ENCODE results near the gene AGBL3. TPM values are rescaled to one million over a fixed set of nuclear protein-coding genes. Genes with fewer than 3 reads are reported as not detected.
"Not testable (repeated sequence)": the region's sequence is repeated elsewhere in the genome, so short reads cannot be mapped to it uniquely, and the experiment has no call there.

AGBL3 gene
- total RNA-seq, 4 donors from 2014 or later: 0.35 to 3.6 (median 0.55) TPM

DNA sequence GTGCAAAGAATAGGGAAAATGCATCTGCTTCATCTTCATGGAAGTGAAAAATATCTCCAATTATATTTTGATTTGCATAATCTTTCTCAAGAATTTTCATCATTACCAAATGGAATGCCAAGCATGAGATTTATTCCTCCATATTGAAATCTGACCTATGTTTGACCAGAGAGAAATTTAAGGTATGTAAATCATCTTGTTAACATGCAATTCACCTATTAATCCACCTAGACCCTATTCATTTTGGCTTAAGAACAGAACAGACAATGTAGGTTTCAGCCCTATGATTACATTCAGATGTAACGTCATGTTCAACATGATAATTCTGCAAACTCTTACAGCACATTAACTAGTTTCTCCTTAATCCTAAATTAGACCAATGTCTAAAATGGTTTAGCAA lies 130.8 kb downstream of the AGBL3 start:
- no peaks in the 10 kb centered on the region for H3K36me3 ChIP-seq
- H3K9me3 ChIP-seq: no peaks in the 10 kb centered on the region
- no peaks in the 10 kb centered on the region for H3K27me3 ChIP-seq
- TF ChIP-seq, protein P1, sequence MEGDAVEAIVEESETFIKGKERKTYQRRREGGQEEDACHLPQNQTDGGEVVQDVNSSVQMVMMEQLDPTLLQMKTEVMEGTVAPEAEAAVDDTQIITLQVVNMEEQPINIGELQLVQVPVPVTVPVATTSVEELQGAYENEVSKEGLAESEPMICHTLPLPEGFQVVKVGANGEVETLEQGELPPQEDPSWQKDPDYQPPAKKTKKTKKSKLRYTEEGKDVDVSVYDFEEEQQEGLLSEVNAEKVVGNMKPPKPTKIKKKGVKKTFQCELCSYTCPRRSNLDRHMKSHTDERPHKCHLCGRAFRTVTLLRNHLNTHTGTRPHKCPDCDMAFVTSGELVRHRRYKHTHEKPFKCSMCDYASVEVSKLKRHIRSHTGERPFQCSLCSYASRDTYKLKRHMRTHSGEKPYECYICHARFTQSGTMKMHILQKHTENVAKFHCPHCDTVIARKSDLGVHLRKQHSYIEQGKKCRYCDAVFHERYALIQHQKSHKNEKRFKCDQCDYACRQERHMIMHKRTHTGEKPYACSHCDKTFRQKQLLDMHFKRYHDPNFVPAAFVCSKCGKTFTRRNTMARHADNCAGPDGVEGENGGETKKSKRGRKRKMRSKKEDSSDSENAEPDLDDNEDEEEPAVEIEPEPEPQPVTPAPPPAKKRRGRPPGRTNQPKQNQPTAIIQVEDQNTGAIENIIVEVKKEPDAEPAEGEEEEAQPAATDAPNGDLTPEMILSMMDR (IDR thresholded peaks at IDR 0.05): no peak
- no peak for TF ChIP-seq POLR2A (IDR thresholded peaks at IDR 0.05)
- intact Hi-C loops (cut with DNase I): no loop called here
- DNase-seq: no peak
- no peaks in the 10 kb centered on the region for H3K4me1 ChIP-seq
- H3K4me3 ChIP-seq: no peak overlapping the region
- WGBS, 2 donors: 93 to 100% methylated on average over 1 of the region's 1 CpG
- H3K27ac ChIP-seq: no peak overlapping the region

DNA sequence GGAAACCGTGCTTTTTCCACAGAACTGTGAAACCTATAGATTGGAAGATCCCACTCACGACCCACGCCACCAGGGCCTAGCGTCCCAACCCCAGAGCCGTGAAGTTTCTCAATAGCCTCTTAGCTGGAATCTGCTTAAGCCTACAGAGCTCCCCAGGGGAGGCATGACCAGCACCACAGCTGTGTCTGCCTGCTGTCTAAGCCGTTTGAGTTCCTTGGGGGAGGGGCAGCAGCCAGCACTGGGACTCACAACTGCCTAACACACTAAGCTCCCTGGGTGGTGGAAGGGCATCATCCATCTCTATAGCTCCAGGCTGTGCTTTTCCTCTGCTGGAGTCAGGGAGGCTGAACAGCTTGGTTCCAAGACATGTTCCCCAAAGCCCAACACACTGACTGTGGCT lies 135.6 kb downstream of the AGBL3 start:
- Histone ChIP-seq H3K4me1 (no peaks in the 10 kb centered on the region), H3K9me3 (no peaks in the 10 kb centered on the region), H3K36me3 (no peaks in the 10 kb centered on the region), H3K4me3 (no peak overlapping the region), H3K27me3 (no peaks in the 10 kb centered on the region), H3K27ac (no peak overlapping the region)
- TF ChIP-seq, protein P1 (IDR thresholded peaks at IDR 0.05): no peak
- TF ChIP-seq POLR2A (IDR thresholded peaks at IDR 0.05): no peak
- WGBS, 2 donors: 64 to 86% methylated on average over 3 to 5 of the region's 6 CpGs
- intact Hi-C loops (cut with DNase I): no loop called here
- DNase-seq: no peak

DNA sequence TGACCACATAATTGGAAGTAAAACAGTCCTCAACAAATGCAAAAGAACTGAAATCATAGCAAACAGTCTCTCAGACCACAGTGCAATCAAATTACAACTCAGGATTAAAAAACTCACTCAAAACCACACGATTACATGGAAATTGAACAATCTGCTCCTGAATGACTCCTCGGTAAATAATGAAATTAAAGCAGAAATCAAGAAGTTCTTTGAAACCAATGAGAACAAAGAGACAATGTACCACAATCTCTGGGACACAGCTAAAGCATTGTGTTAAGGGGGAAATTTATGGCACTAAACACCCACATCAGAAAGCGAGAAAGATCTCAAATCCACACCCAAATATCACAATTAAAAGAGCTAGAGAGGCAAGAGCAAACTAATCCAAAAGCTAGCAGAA lies 138.3 kb downstream of the AGBL3 start:
- intact Hi-C loops (cut with DNase I); DNase-seq; H3K27ac ChIP-seq; H3K9me3 ChIP-seq; H3K4me3 ChIP-seq; H3K27me3 ChIP-seq; H3K36me3 ChIP-seq; H3K4me1 ChIP-seq: not testable (repeated sequence)
- 71 to 75% methylated on average over 3 of the region's 3 CpGs for WGBS, 2 donors

DNA sequence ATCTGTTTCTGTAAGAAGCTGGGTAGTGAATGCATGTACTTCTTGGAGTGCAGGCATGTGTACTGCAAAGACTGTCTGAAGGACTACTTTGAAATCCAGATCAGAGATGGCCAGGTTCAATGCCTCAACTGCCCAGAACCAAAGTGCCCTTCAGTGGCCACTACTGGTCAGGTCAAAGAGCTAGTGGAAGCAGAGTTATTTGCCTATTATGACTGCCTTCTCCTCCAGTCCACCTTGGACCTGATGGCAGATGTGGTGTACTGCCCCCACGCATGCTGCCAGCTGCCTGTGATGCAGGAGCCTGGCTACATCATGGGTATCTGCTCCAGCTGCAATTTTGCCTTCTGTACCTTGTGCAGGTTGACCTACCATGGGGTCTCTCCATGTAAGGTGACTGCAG lies 142.6 kb downstream of the AGBL3 start:
- no peak overlapping the region for H3K27ac ChIP-seq
- TF ChIP-seq, protein P1 (IDR thresholded peaks at IDR 0.05): no peak
- TF ChIP-seq POLR2A (IDR thresholded peaks at IDR 0.05): no peak
- no peaks in the 10 kb centered on the region for H3K4me1 ChIP-seq
- H3K27me3 ChIP-seq: no peaks in the 10 kb centered on the region
- no peaks in the 10 kb centered on the region for H3K36me3 ChIP-seq
- H3K9me3 ChIP-seq: peaks cover 0 to 4% (median 4%) of the 10 kb centered on the region in 3 donors
- no peak overlapping the region for H3K4me3 ChIP-seq
- no peak for DNase-seq
- 100% methylated on average over 1 of the region's 1 CpG for WGBS, 2 donors
- intact Hi-C loops (cut with DNase I): no loop called here

DNA sequence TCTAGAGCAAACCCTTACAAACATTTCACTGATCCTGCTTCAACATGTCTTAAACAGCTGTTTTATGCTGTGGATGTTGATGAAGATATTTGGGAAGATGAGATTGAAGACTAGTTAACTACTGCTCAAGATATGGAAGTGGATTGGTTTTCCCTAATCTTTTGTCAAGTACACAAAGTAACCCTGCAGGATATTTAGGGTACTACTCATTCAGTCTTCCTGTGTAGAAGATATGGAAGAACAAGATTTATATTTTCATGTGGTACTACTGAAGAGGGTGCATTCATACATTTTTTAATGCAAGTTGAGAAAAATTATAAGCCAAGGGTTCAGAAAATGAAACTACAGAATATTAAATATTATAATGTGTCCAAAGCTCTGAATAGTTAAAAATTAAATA lies 143.3 kb downstream of the AGBL3 start:
- Histone ChIP-seq H3K4me1 (no peaks in the 10 kb centered on the region), H3K27ac (no peak overlapping the region), H3K27me3 (no peaks in the 10 kb centered on the region), H3K4me3 (no peak overlapping the region), H3K36me3 (no peaks in the 10 kb centered on the region), H3K9me3 (peaks cover 0 to 4% (median 4%) of the 10 kb centered on the region in 3 donors)
- intact Hi-C loops (cut with DNase I): no loop called here
- no peak for DNase-seq
- TF ChIP-seq POLR2A (IDR thresholded peaks at IDR 0.05): no peak
- TF ChIP-seq, protein P1 (IDR thresholded peaks at IDR 0.05): no peak
